HG03025 (cell line): ENCODE measurements around the gene COPE.

Experiments used
- ATAC-seq: cut with Tn5 transposase; IDR thresholded peaks from one replicate; pipeline ENCODE4 v1.9.1; 2021; ENCODE audit warnings: mild to moderate bottlenecking, moderate library complexity; ENCODE audit not compliant: unreplicated experiment, low FRiP score

Gene COPE

DNA sequence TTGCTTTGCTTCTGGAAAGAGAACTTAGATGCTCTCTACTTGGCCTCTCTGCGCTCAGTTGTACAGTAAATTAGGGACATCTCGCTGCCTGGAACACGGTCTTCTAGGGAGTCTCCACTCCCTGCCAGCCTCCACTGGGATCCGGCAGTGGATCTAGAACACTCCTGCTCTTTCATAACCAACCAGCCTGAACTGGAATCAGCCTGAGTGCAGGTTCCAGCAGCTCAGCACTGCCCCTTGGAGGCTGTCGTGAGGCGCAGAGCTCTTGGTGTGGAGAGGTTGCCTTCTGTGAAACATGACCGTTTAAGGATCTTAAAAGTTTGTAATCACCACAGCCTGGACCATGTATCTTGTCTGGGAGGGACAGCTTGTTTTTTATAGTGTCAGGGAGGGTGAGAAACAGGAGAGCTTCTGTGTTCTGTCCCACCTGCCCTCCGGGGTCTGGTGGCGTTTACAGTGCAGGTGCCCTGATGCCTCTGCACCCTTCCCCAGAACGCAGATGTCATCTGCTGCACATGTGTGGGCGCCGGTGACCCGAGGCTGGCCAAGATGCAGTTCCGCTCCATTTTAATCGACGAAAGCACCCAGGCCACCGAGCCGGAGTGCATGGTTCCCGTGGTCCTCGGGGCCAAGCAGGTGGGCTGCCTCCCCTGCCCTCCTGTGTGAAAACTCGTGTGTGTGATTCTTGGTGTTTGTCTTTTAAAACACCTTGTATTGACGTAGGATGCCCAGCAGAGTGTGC, 62.6 kb downstream of the COPE start:
- no peak for ATAC-seq

DNA sequence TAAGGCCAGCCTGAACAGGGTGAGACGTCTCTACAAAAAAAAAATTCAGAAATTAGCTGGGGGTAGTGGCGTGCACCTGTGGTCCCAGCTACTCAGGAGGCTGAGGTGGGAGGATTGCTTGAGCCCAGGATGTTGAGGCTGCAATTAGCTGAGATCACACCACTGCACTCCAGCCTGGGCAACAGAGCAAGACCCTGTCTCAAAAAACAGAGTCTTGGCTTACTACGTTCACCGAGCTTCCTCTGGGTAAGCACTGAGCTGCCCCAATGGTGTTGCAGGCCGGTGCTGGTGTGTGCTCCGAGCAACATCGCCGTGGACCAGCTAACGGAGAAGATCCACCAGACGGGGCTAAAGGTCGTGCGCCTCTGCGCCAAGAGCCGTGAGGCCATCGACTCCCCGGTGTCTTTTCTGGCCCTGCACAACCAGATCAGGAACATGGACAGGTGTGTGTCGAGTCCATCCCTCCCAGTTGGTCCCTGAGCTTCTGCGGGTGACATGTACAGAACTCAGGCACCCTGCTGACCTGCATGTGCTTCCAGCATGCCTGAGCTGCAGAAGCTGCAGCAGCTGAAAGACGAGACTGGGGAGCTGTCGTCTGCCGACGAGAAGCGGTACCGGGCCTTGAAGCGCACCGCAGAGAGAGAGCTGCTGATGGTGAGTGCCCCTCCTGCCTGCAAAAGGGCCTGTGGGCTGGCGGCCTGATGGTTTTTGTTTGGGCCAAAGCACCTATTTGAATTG, 63.4 kb downstream of the COPE start:
- no peak for ATAC-seq

DNA sequence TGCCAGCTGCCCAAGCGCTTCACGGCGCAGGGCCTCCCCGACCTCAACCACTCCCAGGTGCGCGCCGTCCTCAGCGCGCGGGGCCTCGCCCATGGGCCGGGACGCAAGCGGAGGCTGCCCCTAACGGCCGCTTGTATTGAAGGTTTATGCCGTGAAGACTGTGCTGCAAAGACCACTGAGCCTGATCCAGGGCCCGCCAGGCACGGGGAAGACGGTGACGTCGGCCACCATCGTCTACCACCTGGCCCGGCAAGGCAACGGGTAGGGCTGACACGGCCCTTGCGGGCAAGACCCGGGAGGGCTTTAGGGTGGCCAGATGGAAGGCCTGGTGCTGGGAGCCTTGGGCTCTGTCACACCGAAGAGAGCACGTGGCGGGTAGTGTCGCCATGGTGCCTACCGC, 64.2 kb downstream of the COPE start:
- ATAC-seq: no peak

DNA sequence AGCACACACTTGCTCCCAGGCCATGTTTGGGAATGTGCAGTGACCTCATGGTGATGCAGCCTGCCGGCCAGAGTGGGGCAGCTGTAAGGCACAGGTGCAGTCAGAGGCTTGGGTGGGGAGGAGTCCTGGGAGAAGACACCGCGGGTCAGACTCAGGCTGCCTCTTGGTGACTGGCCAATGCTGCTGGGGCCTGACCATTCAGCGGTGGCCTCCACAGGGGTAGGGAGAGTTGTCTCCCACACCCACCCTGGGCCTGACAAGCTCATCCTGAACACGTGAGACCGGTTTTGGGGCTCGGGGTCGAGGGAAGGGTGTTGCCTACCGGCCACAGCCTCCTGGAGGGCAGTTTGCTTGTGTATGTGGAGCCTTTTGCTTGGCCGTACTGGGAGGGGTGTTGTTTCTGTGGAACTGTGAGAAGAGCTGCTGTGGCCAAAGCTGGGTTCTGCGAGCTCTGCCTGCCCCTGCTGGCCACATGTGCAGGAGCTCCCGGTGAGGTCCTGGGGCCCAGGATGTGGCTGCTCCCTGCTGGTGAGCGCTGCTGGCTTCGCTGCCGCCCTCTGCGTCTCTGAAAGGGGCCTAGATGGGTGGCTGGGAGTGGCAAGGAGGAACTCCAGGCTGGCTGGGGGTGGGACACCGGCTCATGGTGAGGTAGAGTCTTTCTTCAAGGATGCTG, 65.3 kb downstream of the COPE start:
- ATAC-seq: no peak

DNA sequence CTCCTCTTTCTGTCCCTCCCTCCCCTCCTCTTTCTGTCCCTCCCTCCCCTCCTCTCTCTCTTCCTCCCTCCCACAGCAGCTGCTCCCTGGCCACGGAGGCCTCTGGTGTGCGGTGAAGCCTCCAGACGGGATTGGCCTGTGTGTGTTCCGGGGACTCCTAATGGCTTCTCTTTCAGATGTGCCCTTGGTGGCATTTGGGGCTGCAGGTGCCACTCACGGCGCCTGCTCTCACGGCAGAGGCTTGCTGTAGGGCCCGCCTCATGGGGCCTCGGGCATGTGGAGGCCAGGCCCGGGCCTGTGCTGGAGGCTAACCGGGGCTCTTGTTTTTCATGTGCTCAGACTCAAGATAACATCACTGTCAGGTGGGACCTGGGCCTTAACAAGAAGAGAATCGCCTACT, 66.5 kb downstream of the COPE start:
- ATAC-seq: no peak

DNA sequence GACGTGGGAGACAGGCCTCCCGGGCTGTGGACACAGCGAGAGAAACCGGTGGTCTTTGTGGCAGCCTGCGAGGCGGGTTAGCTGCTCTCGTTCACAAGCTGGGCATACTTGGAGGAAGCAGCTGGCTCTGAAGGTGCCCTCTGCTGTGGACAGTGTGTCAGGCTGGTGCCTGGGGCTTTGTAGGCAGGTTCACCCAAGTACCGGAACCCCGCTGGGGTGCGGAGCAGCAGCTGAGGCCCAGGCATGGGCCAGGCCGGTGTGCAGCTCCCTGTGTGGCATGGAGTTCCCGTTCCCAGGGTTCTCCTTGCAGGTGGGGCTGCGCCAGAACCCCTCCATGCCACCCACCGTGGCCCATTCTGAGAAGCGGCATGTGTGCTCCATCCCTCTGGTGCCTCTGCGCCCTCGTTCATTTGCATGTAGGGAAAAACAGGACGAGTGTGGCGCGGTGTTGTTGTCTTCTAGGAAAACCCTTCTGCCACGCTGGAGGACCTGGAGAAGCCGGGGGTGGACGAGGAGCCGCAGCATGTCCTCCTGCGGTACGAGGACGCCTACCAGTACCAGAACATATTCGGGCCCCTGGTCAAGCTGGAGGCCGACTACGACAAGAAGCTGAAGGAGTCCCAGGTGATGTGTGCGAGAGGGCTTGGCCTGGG, 67.4 kb downstream of the COPE start:
- ATAC-seq: no peak

DNA sequence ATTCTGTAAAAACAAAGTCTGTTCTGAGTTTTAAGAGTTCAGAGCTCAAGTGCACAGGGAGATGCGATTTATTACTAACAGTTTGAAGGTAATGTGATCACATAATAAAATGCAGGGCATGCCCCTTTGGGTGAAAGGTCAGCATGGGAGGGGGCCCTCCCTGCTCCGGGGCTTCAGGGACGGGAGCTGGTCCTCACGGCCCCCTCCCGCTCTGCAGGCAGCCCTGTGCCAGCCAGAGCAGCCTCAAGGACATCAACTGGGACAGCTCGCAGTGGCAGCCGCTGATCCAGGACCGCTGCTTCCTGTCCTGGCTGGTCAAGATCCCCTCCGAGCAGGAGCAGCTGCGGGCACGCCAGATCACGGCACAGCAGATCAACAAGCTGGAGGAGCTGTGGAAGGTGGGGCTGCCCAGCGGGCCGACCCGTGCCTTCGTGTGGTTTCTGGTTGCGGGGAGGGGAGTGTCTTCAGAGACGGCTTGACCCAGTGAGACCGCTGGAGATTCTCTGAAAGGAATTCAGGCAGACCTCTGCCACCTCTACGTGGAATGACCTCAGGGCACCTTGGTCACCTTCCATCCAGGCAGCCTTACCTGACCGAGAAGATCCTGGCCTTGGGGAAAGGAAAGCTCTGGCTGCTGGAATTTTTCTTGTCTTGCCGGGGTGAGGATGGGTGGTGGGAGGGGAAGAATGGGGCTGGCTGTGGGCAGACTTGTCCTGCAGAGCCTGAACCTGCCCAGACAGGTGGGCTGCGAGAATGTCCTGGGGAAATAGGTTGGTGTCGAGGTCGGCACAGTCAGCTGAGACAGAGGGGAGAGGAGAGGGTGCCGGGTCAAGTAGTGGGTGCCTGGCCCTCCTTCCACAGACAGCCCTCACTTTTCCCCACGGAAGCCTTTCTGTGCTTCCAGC, 68.5 kb downstream of the COPE start:
- ATAC-seq: no peak

DNA sequence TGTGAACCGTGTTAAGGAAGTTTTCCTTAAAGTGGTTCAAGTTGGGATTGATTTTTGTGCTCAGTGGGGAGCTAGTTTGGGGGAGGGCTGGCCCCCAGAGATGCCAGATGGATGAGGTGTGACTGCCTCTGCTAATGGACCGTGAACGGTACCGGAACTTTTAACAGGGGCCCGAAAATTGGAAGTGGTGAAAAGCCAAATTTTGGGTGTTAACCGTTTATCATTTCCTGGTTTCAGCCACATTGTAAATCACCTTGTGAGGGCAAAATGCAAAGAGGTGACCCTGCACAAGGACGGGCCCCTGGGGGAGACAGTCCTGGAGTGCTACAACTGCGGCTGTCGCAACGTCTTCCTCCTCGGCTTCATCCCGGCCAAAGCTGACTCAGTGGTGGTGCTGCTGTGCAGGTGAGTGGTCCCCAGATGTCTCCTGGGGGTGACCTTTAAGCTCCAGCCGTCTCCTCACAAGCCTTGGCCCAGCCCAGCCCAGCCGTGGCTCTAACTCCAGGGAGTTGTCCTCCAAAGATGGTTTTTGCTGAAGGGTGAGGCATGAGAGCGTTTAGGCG, 69.3 kb downstream of the COPE start:
- no peak for ATAC-seq
